SU-DHL-6 (cell line): ENCODE measurements around the gene HSD17B13.
"Not testable (repeated sequence)": the region's sequence is repeated elsewhere in the genome, so short reads cannot be mapped to it uniquely, and the experiment has no call there.

Experiments used
- H2AFZ ChIP-seq: fragments of 200-600 bp; sonication (generic); 2 replicates; pipeline ENCODE4 v1.6.1; 2014; ENCODE audit warnings: low read depth, mild to moderate bottlenecking, moderate library complexity, mixed read lengths, antibody characterized with exemption, low read length; ENCODE audit not compliant: severe bottlenecking
- H3F3A ChIP-seq: fragments of 200-600 bp; shearing (Covaris generic); 2 replicates; pipeline ENCODE4 v1.6.0; 2016; ENCODE audit warnings: antibody characterized with exemption, mild to moderate bottlenecking; ENCODE audit not compliant: insufficient read depth
- H3K27ac ChIP-seq: fragments of 200-600 bp; sonication (generic); 2 replicates; pipeline ENCODE4 v1.5.1; 2016; ENCODE audit warnings: low read depth, mild to moderate bottlenecking, low read length, moderate library complexity, mixed read lengths
- H3K27me3 ChIP-seq: fragments of 200-600 bp; sonication (generic), shearing (Covaris generic); 2 replicates; pipeline ENCODE4 v1.6.0; 2014; ENCODE audit warnings: mild to moderate bottlenecking, low read length
- H3K36me3 ChIP-seq: fragments of 200-600 bp; sonication (generic); 2 replicates; pipeline ENCODE4 v1.6.1; 2014; ENCODE audit warnings: mild to moderate bottlenecking, low read length, mixed read lengths
- H3K4me2 ChIP-seq: fragments of 300-600, 200-600 bp; shearing (Covaris generic), sonication (generic); 2 replicates; pipeline ENCODE4 v1.6.0; 2014; ENCODE audit warnings: low read length, low read depth, mild to moderate bottlenecking; ENCODE audit not compliant: poor library complexity, severe bottlenecking
- H3K4me3 ChIP-seq: fragments of 200-600 bp; sonication (generic); 2 replicates; pipeline ENCODE4 v1.5.1; 2014; ENCODE audit warnings: antibody characterized with exemption, low read length, mild to moderate bottlenecking, mixed read lengths; ENCODE audit not compliant: insufficient read depth, poor library complexity, severe bottlenecking
- H3K79me2 ChIP-seq: fragments of 200-600 bp; sonication (generic); 2 replicates; pipeline ENCODE4 v1.6.1; 2014; ENCODE audit warnings: mild to moderate bottlenecking, low read length, moderate library complexity; ENCODE audit not compliant: insufficient read depth
- H3K9ac ChIP-seq: fragments of 200-600 bp; sonication (generic); 2 replicates; pipeline ENCODE4 v1.7.0; 2014; ENCODE audit warnings: mild to moderate bottlenecking, low read length
- H3K9me2 ChIP-seq: fragments of 200-600 bp; sonication (generic); replicated peaks from 2 replicates; pipeline ENCODE4 v1.6.1; 2014; ENCODE audit warnings: low read length; ENCODE audit not compliant: insufficient read depth
- H3K9me3 ChIP-seq: fragments of 200-600 bp; sonication (generic); 2 replicates; pipeline ENCODE4 v1.6.1; 2014; ENCODE audit warnings: low read length, mixed read lengths; ENCODE audit not compliant: insufficient read depth
- H4K20me1 ChIP-seq: fragments of 200-600 bp; sonication (generic); 2 replicates; pipeline ENCODE4 v1.6.1; 2014; ENCODE audit warnings: low read depth, mild to moderate bottlenecking, antibody characterized with exemption, low read length, moderate library complexity, mixed read lengths
- EZH2phosphoT487 ChIP-seq: fragments of 200-600 bp; sonication (generic), shearing (Covaris generic); conservative IDR thresholded peaks from 2 replicates; pipeline ENCODE4 v1.6.1; 2018; ENCODE audit warnings: mild to moderate bottlenecking, antibody characterized with exemption, low read length, moderate library complexity, mixed read lengths
- TF ChIP-seq, protein P1 (sequence below): fragments of 200-600 bp; sonication (generic); IDR thresholded peaks from one replicate; pipeline ENCODE4 v1.5.1; 2017; ENCODE audit warnings: antibody characterized with exemption, mild to moderate bottlenecking, low read length, moderate library complexity; ENCODE audit not compliant: insufficient read depth, poor library complexity, severe bottlenecking

The HSD17B13 gene

GRCh38 chr4:87316961-87317360 lies 5.7 kb downstream of the HSD17B13 start:
- Histone ChIP-seq H3K27me3 (no peaks in the 10 kb centered on the region), H3K27ac (no peak overlapping the region), H3K9me2 (no peaks in the 10 kb centered on the region), H3K9ac (no peak overlapping the region), H3K4me3 (no peak overlapping the region), H3F3A (no peaks in the 10 kb centered on the region), H2AFZ (no peak overlapping the region), H3K9me3 (no peaks in the 10 kb centered on the region), H3K79me2 (no peaks in the 10 kb centered on the region), H4K20me1 (no peaks in the 10 kb centered on the region), H3K36me3 (no peaks in the 10 kb centered on the region), H3K4me2 (no peak overlapping the region)
- TF ChIP-seq, protein P1, sequence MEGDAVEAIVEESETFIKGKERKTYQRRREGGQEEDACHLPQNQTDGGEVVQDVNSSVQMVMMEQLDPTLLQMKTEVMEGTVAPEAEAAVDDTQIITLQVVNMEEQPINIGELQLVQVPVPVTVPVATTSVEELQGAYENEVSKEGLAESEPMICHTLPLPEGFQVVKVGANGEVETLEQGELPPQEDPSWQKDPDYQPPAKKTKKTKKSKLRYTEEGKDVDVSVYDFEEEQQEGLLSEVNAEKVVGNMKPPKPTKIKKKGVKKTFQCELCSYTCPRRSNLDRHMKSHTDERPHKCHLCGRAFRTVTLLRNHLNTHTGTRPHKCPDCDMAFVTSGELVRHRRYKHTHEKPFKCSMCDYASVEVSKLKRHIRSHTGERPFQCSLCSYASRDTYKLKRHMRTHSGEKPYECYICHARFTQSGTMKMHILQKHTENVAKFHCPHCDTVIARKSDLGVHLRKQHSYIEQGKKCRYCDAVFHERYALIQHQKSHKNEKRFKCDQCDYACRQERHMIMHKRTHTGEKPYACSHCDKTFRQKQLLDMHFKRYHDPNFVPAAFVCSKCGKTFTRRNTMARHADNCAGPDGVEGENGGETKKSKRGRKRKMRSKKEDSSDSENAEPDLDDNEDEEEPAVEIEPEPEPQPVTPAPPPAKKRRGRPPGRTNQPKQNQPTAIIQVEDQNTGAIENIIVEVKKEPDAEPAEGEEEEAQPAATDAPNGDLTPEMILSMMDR: no peak
- TF ChIP-seq EZH2phosphoT487: no peak

DNA sequence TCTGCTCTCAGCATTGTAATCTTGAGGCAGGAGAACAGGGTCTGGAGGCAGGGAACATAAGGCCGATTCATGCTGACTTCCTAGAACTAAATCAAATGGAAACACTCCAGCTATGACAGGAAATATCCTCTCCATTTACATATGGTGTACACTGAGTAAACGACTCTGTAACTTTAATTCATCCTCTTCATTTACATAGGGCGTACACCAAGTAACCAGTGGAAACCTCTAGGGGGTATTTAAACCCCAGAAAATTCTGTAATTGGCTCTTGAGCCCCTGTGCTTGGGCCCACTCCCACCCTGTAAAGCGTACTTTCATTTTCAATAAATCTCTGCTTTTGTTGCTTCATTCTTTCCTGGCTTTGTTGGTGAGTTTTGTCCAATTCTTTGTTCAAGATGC lies 7.7 kb downstream of the HSD17B13 start:
- H3K27me3 ChIP-seq, H3K27ac ChIP-seq, H2AFZ ChIP-seq, H3K4me2 ChIP-seq, H4K20me1 ChIP-seq, H3K36me3 ChIP-seq, H3K9ac ChIP-seq, H3K9me2 ChIP-seq, H3F3A ChIP-seq, H3K79me2 ChIP-seq, H3K4me3 ChIP-seq, H3K9me3 ChIP-seq: not testable (repeated sequence)

DNA sequence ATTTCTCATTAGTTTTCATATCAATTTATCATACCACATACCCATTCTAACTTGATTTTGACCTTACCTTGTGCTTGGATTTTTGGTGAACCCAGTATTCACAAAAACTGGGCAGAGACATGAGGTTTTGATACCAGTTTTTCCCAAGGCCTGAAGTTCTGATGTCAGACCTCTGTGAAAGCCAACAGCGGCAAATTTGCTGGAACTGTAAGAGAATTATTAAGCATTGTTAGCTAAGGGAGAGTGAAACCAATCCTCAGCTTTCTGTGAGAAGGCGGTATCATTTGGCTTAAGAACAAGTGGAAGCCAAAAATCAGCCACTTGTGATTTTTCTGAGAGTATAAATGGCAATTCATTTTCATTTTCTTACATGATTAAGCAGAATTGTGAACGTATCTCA lies 8.9 kb downstream of the HSD17B13 start:
- no peak overlapping the region for H3K4me3 ChIP-seq
- TF ChIP-seq EZH2phosphoT487: no peak
- TF ChIP-seq, protein P1: no peak
- H3K79me2 ChIP-seq: no peaks in the 10 kb centered on the region
- no peak overlapping the region for H3K27ac ChIP-seq
- H3F3A ChIP-seq: no peaks in the 10 kb centered on the region
- no peak overlapping the region for H3K4me2 ChIP-seq
- H3K9me2 ChIP-seq: no peaks in the 10 kb centered on the region
- H3K9ac ChIP-seq: no peak overlapping the region
- no peak overlapping the region for H2AFZ ChIP-seq
- H3K36me3 ChIP-seq: no peaks in the 10 kb centered on the region
- no peaks in the 10 kb centered on the region for H4K20me1 ChIP-seq
- H3K27me3 ChIP-seq: no peaks in the 10 kb centered on the region
- no peaks in the 10 kb centered on the region for H3K9me3 ChIP-seq

DNA sequence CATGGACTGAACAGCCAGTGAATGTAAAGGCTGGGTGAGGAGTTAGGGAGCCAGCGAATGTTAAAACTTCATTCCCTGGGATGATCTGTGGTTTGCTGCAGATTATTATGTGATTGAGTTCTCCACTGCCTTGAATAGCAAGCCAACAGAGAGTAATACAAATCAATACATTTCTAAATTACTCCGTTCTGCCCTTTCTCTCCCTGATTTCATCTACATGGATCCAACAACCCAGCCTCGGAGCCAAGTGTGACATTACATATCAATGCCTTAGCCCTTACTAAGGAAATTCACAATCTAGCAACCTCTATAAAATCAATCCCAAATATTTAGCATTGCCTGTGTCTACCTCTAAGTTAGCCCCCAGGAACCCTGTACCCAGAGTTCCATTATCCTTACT lies 11.0 kb downstream of the HSD17B13 start:
- Histone ChIP-seq H3K9me2 (no peaks in the 10 kb centered on the region), H3K9me3 (no peaks in the 10 kb centered on the region), H3K36me3 (no peaks in the 10 kb centered on the region), H3K79me2 (no peaks in the 10 kb centered on the region), H3K4me2 (no peak overlapping the region), H3K27ac (no peak overlapping the region), H4K20me1 (no peaks in the 10 kb centered on the region), H2AFZ (no peak overlapping the region), H3K27me3 (no peaks in the 10 kb centered on the region), H3F3A (no peaks in the 10 kb centered on the region), H3K9ac (no peak overlapping the region), H3K4me3 (no peak overlapping the region)
- TF ChIP-seq, protein P1: no peak
- TF ChIP-seq EZH2phosphoT487: no peak
